Stimulated activated CD4-positive, alpha-beta T cell treated with anti-CD3 and anti-CD28 coated beads, TNF-alpha, amount 100 ng/mL, for 48 hours (primary cell): ENCODE measurements around the gene MT1E.
"Not testable (repeated sequence)": the region's sequence is repeated elsewhere in the genome, so short reads cannot be mapped to it uniquely, and the experiment has no call there.

Source experiments
- DNase-seq, 3 donors: peaks; one replicate each; pipeline ENCODE4 v3.0.0-alpha.2; 2020; ENCODE audit warnings: low read depth in 3 of 3

MT1E gene

DNA sequence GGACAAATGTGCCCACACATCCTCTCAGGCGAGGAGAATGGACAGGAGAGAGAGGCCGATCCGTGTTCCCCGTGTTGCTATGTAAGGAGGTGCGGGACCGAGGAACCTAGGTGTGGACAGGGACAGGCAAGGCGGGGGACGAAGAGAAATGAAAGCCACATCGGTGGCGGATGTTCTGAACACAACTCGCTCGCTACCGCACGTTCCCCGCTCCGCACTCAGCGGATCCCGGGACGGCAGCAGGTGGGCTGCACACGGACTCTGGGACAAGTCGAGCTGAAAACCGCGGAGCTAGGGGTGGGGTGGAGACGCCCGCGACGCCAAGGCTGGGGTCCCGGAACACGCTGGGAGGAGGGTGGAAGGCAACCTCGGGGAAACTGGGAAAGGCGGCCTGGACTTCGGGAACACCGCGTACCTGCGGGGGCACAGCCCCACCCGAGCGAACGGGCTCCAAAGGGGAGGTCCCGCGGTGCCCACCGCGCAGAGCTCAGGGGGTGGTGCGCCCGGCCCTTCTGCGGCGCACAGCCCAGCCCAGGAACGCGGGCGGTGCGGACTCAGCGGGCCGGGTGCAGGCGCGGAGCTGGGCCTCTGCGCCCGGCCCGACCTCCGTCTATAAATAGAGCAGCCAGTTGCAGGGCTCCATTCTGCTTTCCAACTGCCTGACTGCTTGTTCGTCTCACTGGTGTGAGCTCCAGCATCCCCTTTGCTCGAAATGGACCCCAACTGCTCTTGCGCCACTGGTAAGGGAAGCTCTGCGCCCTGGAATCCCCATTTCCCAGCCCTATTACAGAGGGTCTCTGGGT is at the start of gene MT1E:
Gene MT1E (plus strand): TSS at position 642 of the 803 bp plus-strand sequence. CDS start 71 bp downstream, at position 713.
- DNase-seq: peak; percentile 42 to 59 (median 53)

DNA sequence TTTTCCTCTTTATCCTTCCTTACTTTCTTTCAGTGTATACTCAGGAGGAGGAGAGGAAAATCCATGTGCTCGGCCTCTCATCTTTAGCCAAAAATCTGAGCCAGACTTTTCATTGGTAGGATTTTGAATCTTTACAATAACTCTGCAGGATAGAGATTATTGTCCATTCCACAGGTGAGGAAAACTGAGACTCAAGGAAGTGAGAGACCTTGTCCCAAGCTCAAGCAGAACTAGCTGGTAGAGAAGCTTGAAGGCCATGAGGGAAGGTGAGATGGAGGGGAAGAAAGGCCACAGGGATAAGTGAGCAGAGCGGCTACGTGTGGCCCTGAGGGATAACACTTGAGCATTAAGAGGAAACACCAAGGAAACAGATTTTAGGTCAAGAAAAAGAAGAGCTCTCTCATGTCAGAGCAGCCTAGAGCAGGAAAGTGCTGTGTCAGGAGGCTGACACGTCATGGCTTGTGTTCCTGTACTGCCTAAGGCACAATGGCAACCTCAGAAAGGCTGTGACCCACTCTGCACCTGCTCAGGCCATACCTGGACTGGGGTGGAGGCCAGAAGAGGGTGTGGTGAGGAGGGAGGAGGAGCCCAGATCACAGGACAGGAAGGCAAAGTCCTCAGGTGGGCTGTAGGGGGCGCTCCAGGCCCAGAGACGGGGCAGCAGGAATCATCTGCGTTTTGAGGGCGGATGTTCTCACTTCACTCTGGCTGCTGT is 48.8 kb upstream of the MT1E start:
- DNase-seq: peak; percentile 79 to 83 (median 80)

DNA sequence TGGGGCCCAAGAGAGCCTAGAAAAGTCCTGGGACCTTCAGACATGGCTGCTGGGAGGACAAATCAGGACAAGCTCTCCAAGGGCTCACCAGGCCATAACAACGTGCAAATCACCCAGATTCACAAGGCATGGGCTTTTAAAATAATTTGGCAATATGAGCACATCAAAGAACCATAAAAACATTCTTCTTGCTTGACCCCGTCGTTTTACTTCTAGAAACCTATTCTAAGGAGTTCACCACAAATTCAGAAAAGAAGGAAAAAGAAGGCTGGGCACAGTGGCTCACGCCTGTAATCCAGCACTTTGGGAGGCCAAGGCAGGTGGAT is 48.3 kb upstream of the MT1E start:
- no peak for DNase-seq

DNA sequence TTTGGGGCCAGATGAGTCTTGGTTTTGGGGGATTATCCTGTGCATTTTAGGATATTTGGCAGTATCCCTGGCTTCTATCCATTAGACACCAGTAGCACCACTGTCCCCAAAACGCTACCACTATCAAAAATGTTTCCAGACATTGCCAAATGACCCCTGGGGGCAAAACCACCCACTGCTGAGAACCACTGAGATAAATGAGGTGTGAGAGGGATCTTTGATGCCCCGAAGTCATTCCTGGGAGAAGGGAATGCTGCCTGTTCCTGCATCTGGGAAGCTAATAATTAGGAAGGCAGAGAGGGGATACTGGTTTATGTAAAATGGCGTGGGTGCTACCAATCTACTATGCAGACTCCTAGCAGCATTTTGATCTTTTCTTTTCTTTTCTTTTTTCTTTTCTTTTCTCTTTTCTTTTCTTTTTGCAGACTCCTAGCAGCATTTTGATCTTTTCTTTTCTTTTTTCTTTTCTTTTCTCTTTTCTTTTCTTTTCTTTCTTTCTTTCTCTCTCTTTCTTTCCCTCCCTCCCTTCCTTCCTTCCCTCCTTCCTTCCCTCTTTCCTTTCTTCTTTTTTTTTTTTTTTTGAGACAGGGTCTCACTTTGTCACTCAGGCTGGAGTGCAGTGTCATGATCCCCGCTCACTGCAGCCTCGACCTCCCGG is 45.1 kb upstream of the MT1E start:
- DNase-seq: no peak

DNA sequence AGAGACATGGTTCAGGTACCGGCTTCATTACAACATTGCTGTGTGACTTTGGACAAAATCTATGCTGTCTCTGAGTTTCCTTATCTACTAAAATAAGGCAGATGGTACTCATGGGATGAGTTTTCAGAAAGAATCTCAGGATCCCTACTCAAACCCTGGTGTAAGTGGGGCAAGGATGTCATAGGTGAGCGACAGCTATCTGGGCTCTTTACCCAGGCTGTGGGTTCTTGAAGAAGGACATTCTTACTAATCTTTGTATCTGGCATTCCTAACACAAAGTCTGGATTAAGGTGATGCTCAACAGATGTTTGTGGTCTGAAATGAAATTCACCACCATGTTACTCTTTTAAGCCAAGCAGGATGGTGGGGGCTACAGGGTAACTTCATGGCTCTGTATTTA is 42.7 kb upstream of the MT1E start:
- DNase-seq: not testable (repeated sequence)

DNA sequence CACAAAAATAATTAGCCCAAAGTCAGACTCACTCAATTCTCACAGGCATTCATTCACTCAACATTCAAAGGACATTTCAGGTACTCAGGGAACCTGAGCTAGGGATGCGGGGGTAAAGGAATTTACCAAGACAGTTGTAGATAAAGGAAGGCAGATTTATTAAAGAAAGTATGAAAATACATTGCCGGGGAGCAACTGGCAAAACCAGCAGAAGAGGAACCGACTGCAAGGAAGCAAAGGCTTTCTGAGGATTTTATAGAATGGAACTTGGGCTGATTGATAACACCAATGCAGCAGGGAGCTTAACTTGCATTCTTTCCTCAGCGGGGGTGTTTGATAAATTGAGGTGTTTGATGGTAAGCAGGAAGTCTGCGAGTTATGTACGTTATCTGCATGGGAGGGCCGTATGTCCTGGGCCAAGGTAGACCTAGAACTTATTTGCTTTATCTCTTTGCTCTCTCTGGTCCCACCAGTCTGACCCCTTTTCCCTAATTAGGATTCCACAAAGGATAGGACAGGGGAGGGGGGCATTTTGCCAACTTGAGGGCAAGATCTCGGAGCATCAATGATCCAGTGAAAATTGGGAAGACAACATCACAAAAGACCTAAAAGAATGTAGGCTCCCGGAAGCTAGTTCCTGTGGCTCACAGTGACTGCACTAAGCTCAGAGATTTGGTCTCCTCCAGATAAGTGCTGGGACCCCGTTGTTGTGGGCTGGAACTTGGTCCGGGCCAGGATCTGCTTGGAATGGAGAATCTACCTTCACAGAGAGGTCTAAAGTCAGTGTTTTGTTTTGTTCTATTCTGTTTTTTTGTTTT is 42.0 kb upstream of the MT1E start:
- no peak for DNase-seq

DNA sequence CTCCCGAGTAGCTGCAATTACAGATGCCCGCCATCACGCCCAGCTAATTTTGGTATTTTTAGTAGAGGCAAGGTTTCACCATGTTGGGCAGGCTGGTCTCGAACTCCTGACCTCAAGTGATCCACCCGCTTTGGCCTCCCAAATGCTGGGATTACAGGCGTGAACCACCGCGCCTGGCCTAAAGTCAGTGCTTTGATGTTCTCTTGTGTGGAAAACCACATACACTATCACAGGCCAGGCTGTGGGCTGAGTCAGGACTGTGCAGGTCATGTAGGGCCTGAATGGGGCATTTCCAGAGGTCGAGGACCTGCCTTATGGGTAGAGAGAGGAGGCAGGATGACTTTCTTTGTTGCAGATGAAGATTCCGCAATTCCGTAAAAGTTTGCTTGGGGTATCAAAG is 41.3 kb upstream of the MT1E start:
- no peak for DNase-seq

DNA sequence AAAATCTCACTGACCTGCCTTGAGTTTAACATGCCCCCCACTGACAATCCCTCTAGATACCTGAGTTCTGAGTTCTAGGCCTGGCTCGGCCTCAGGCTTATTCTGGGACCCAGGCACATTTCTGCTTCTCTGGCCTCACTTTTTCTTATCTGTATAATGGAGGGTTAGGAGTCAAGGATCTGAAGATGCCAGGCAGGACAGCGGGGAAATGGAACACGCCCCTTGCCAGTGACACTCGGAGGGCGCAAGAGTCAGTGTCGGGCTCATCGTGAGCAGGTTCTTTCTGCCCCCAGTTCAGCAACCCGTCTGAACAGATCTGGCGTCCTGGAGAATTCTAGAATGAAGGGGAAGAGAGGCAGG is 36.8 kb upstream of the MT1E start:
- no peak for DNase-seq

DNA sequence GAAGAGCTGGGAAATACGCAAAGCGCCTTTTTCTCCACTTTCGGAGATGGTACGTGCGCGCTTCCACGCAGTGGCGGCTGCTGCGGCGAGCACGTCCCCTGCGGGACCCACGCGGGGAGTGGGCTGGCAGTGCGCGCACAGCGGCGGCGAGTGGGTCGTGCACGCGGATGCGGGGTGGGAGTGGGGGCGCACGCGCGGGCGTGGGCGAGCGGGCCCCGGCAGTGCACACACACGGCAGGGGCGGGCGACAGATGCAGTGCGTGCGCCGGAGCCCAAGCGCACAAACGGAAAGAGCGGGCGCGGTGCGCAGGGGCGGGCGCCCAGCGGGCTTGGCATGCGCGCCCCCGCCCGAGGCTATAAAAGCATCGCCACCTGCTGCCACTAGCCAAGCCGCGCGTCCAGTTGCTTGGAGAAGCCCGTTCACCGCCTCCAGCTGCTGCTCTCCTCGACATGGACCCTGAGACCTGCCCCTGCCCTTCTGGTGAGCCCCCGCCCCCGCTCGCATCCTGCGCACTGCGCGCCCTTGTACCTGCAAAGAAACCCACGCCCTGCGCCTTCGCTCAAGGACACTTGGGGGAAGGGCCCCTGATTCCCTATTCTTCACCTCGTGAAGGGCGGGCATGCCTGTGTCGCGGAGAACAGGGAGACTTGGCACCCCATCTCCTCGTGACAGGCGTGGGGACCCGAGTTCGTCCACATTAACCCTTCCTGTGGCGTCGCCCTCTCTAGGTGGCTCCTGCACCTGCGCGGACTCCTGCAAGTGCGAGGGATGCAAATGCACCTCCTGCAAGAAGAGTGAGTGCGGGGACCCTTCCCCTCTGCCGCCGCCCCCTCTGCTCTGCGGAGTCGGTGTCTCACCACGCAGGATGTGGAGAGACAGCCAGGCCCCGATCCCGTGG is 36.2 kb upstream of the MT1E start, which contains the start of gene MT3:
Gene MT3 (plus strand): TSS at position 388 of the 899 bp plus-strand sequence. CDS start 63 bp downstream, at position 451.
- DNase-seq: no peak

DNA sequence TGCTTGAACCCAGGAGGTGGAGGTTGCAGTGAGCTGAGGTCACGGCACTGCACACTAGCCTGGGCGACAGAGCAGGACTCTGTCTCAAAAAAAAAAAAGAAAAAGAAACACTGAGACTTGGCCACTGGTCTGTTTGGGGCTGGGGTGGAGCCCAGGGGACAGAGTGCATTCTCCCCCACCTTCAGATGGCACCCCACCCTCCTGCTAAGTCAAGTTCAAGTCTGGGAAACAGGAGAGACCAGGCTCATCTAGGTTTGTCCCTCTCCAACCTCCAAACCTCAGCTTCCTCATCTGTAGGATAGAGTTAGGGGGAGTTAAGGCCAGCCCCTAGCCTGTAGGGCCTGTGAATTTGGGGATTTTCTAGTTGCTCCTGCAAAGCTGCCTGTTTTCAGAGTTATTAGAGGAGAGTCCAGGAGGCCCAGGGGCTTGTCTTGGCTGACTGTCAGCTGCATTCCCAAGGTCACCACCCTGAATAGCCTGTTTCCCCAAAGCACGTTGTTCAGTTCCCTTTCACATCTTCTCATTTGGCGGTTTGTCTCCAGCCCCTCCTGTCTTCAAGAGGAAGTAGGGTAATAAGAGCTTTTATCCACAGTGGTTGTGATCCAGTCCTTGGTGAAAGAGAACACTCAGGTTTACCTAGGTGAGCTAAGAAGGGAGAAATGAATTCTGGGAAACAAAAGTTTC is 34.1 kb upstream of the MT1E start:
- DNase-seq: no peak

DNA sequence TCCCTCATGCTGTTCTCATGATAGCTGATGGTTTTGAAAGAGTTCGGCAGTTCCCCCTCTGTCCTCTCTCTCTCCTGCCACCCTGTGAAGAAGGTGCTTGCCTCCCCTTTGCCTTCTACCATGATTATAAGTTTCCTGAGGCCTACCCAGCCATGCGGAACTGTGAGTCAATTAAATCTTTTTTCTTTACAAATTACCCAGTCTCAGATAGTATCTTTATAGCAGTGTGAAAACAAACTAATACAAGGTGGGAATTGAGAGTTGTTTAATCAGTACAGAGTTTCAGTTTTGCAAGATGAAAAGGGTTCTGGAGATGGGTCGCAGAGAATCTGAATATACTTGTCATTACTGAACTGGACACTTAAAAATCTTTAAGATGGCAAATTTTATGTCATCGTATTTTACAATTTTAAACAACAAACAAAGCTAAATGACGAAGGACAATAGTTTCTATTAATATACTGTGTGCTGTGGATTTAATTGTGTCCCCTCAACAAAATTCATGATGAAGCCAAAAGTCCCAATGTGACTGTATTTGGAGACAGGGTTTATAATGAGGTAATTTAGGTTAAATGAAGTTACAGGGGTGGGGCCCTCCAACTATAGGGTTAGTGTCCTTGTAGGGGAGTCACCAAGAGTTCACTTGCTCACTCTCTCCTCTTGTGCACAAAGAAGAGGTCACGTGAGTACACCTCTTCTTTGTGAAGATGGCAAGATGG is 31.8 kb upstream of the MT1E start:
- DNase-seq: no peak

DNA sequence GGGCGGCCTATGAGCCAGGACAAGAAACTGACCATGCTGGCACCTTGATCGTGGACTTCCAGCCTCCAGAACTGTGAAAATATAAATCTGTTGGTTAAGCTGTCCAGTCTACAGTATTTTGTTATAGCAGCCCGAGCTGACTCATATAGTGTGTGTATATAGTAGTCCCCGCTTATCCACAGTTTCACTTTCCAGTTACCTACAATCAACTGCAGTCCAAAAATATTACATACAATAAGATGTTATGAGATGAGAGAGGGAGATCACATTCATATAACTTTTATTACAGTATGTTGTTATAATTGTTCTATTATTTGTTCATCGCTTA is 31.3 kb upstream of the MT1E start:
- no peak for DNase-seq

DNA sequence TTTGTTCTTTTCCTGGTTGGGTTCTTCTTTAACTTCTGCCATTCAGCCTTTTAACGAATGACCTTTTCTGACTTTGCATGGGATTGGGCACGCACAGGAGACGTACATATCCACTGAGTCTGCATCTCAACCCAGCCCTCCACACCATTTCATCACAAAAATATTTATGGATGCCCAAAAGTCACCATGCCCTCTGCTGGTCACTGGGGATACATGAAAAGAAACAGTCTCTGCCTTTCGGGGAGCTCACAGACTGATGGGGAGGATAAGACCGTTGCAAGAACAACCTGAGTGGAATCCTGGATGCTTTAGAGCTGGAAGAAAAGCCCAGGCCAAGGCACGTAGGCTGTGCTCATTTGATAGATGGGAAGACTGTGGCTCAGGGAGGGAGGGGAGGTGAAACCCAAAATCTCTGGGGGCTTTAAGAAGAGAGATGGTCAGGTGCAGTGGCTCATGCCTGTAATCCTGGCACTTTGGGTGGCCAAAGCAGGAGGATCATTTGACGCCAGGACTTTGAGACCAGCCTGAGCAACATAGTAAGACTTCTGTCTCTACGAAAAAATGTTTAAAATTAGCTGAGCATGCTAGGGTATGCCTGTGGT is 25.1 kb upstream of the MT1E start:
- DNase-seq: no peak

DNA sequence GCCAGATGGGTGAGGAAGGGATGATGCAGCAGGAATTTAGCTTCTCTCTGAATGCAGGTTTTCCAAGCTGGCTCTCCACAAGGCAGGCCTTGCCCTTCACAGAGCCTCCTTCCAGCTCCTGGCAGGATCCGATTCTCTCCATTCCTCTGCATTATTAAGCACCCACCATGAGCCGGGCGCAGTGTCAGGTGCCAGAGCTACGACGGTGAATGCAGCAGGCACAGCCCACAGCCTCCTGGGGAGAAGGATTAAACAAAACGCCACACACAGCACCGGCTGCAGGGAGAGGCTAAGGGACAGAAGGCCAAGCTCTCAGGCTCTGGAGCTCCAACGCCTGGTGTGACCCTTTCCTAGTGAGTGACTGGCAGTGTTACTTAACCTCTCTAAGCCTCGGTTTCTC is 24.3 kb upstream of the MT1E start:
- no peak for DNase-seq

DNA sequence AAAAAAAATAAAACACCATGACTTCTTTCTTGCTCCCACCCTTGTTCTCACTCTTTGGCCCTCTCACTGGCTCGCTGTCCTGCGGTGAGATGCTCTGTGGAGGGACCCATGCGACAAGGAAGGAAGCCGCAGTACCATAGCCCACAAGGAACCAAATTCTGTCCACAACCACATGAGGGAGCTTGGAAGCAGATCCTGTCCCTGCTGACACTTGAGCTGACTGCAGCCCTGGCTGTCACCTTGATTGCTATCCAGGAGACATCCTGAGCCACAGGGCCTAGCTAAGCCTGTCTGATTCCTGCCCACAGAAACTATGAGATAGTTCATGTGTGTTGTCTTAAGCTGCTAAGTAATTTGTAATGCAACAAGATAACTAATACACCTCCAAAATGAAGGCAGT is 22.0 kb upstream of the MT1E start:
- no peak for DNase-seq

DNA sequence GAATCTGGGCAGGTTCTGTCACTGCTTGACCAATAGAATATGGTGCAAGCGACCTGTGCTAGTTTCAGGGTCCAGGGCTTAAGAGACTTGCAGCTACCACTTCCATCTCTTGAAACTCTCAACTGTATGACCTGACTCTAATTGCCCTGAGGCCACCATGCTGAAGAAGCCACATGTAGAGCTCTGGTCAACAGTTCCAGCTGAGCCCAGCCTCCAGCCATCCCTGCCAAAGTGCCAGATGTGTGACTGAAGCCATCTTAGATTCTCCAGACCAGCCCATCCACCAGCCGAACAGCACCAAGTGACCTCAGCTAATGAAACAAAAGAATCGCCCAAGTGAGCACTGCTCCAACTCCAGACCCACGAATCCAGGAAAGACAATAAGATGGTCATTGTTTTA is 20.6 kb upstream of the MT1E start:
- DNase-seq: no peak

DNA sequence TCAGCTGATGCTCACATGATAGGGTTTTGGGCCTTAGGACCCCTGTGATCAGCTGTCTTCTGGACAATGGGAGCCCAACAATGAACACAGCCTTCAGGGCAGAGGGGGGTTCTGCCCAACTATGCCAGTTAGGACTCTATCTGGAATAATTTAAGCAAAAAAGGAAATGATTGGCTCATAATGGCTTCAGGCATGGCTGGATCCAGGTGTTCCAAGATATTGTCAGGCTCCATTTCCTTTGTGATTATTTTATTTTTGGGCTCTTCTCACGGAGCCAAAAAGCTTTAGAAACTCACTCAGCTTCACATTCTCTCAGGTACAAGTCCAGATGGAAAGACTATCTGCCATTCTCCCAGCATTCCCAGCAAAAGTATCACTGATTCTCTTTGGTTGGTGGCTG is 20.1 kb upstream of the MT1E start:
- no peak for DNase-seq

DNA sequence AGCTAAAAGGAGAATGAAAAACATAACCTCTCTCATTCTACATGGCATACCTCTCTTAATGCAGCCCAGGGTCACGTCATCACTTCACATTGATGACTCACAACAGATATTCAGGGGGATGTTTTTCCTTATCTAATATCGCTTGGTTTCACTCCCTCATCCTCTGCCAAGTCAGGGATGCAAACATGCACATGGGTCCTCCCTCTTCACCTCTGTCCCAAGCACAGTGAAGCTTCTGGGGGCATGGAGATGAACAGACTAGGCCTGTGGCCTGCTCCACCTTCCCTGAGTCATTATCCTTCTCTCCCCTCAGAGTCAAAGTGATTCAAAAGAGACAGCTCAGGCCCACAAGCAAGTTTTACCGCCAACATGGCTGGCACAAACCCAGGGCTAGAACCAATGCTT is 19.5 kb upstream of the MT1E start:
- DNase-seq: no peak

DNA sequence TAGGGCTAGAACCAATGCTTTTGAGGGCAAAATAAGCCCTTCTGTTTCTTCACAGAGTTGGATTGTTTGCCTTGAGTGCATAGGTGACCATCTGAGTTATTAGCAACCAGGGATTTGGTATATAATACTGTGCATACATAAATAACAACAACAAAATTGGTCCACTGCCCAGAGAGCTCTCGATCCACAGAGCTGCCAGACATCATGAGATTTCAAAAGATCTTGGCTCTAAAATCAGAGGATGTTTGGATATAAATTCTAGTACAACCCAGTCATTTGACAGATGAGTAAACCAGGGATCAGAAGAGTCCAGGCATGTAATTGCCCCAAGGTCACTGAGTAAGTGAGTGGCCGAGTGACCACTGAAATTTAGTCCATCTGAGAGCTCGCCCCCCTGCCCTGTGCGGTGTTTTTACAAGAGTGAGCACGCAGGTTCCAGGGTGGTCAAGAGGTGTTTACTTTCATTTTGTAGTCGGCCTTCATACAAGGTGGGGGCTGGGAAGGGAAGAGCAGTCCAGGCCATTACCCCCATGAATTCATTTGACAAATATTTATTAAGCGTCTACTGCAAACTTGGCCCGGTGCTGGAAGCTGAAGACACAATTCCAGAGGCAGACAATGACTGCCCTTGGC is 19.0 kb upstream of the MT1E start:
- DNase-seq: no peak
